Measurements from ENCODE around the gene PUM1.

- no peak for TF ChIP-seq CTCF (IDR thresholded peaks at IDR 0.05)
- TF ChIP-seq POLR2AphosphoS5 (IDR thresholded peaks at IDR 0.05; ENCODE audit: low read depth, low read length): no peak
Measured at GRCh38 chr1:31027693-31028526, 37.6 kb downstream of the PUM1 start.

Data from Panc1 (cell line).